GM23248 (cell line): Measurements from ENCODE around the gene CNTLN. TPM values are rescaled to one million over a fixed set of nuclear protein-coding genes. Genes with fewer than 3 reads are reported as not detected.
A peak's percentile ranks its signal among the peaks of the same experiment; 100 is the strongest.

Experiments
- DNase-seq: peaks from one replicate; pipeline ENCODE4 v3.0.0-alpha.2; 2015
- H2AFZ ChIP-seq: fragments of 200-600 bp; sonication (generic); 2 replicates; pipeline ENCODE4 v1.6.1; 2016; ENCODE audit warnings: antibody characterized with exemption
- H3F3A ChIP-seq: fragments of 200-600 bp; sonication (generic); 2 replicates; pipeline ENCODE4 v1.6.1; 2016; ENCODE audit warnings: mild to moderate bottlenecking, antibody characterized with exemption, mixed run types; ENCODE audit not compliant: insufficient read depth
- H3K27ac ChIP-seq: fragments of 200-600 bp; sonication (generic); 2 replicates; pipeline ENCODE4 v1.5.1; 2016; ENCODE audit warnings: mild to moderate bottlenecking
- H3K27me3 ChIP-seq: fragments of 200-600 bp; sonication (generic); replicated peaks from 2 replicates; pipeline ENCODE4 v1.6.1; 2016; ENCODE audit warnings: mild to moderate bottlenecking; ENCODE audit not compliant: insufficient read depth
- H3K36me3 ChIP-seq: fragments of 200-600 bp; sonication (generic); 2 replicates; pipeline ENCODE4 v1.6.1; 2016; ENCODE audit warnings: low read depth, mild to moderate bottlenecking
- H3K4me1 ChIP-seq: fragments of 200-600 bp; sonication (generic); 2 replicates; pipeline ENCODE4 v1.6.1; 2016; ENCODE audit warnings: mild to moderate bottlenecking; ENCODE audit not compliant: insufficient read depth
- H3K4me2 ChIP-seq: fragments of 200-600 bp; sonication (generic); one replicate; pipeline ENCODE4 v1.6.1; 2016; ENCODE audit warnings: mild to moderate bottlenecking; ENCODE audit not compliant: unreplicated experiment
- H3K4me3 ChIP-seq: fragments of 200-600 bp; sonication (generic); 2 replicates; pipeline ENCODE4 v1.5.1; 2016; ENCODE audit warnings: mild to moderate bottlenecking
- H3K79me2 ChIP-seq: fragments of 200-600 bp; sonication (generic); 2 replicates; pipeline ENCODE4 v1.6.1; 2016; ENCODE audit warnings: mild to moderate bottlenecking; ENCODE audit not compliant: insufficient read depth
- H3K9ac ChIP-seq: fragments of 200-600 bp; sonication (generic); 2 replicates; pipeline ENCODE4 v1.6.1; 2016; ENCODE audit warnings: mild to moderate bottlenecking
- H3K9me2 ChIP-seq: fragments of 200-600 bp; sonication (generic); 2 replicates; pipeline ENCODE4 v1.6.1; 2016; ENCODE audit warnings: mixed run types, mild to moderate bottlenecking, moderate library complexity; ENCODE audit not compliant: insufficient read depth
- H3K9me3 ChIP-seq: fragments of 200-600 bp; sonication (generic); one replicate; pipeline ENCODE4 v1.6.1; 2017; ENCODE audit warnings: low read depth
- H4K20me1 ChIP-seq: fragments of 200-600 bp; sonication (generic); 2 replicates; pipeline ENCODE4 v1.6.0; 2016; ENCODE audit not compliant: insufficient read depth
- EZH2 ChIP-seq: fragments of 200-600 bp; sonication (generic); IDR thresholded peaks from 2 replicates; pipeline ENCODE4 v1.6.1; 2018; ENCODE audit warnings: antibody characterized with exemption, mild to moderate bottlenecking; ENCODE audit not compliant: insufficient read depth, poor library complexity, severe bottlenecking
- EZH2phosphoT487 ChIP-seq: fragments of 200-600 bp; sonication (generic); IDR thresholded peaks from 2 replicates; pipeline ENCODE4 v1.6.1; 2018; ENCODE audit warnings: antibody characterized with exemption, moderate library complexity, mild to moderate bottlenecking, low read depth; ENCODE audit not compliant: insufficient read depth
- WGBS, 2 experiments: methylation state at CpG; one replicate each; pipeline ENCODE4 v1.1.6; 2015 to 2017; ENCODE audit warnings: low lambda C conversion rate in 2 of 2, low coverage in 1 of 2; ENCODE audit errors: missing lambda C conversion rate in 2 of 2; 5-methylcytosine and 5-hydroxymethylcytosine counted together
- in situ Hi-C: fragments of 300-500 bp; cut with MboI; formaldehyde crosslinking; loops from 2 replicates; pipeline ENCODE4 v1.15.0; 2020
- polyA plus RNA-seq: library from polyadenylated mRNA; unstranded; fragments of >200 nt; fragmentation: Nextera tagmentation; extraction: Ambion mirVana; gene quantifications from 2 replicates; pipeline ENCODE4 v1.2.1, GENCODE V29; 2016
- total RNA-seq: library from RNA; depleted of rRNA; stranded (reverse); fragments of >200 nt; shearing (Covaris generic); gene quantifications from 2 replicates; pipeline ENCODE4 v1.2.3, GENCODE V29; 2014

CNTLN gene
- total and polyA plus RNA-seq, 2 experiments from 2014 or later, result 4.8 to 7.2 TPM

DNA sequence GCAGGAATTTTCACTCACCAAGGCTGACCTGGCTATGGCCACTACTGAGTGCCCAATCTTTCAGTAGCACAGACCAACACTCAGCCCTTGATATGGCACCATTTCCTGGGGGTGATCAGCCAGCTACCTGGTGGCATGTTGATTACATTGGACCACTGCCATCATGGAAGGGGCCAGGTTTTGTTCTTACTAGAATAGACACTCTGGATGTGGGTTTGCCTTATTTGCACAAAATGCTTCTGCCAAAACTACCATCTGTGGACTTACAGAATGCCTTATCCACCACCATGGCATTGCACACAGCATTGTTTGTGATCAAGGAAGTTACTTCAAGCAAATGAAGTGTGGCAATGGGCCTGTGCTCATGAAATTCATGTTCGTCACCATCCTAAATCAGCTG lies 374.3 kb downstream of the CNTLN start:
- 82 to 100% methylated on average over 1 of the region's 1 CpG for WGBS, 2 experiments
- in situ Hi-C loops, result no loop called here
- Histone ChIP-seq H3K27me3 (no peaks in the 10 kb centered on the region), H3K9me3 (no peaks in the 10 kb centered on the region), H3K4me1 (no peaks in the 10 kb centered on the region; the same call in 1 of the 2 replicates), H3K27ac (no peak overlapping the region), H3K9me2 (no peaks in the 10 kb centered on the region), H2AFZ (no peak overlapping the region), H4K20me1 (no peaks in the 10 kb centered on the region), H3F3A (no peaks in the 10 kb centered on the region), H3K4me3 (no peak overlapping the region), H3K79me2 (no peaks in the 10 kb centered on the region), H3K4me2 (no peak overlapping the region), H3K36me3 (no peaks in the 10 kb centered on the region), H3K9ac (no peak overlapping the region)
- no peak for DNase-seq
- TF ChIP-seq EZH2, result no peak
- no peak for TF ChIP-seq EZH2phosphoT487

DNA sequence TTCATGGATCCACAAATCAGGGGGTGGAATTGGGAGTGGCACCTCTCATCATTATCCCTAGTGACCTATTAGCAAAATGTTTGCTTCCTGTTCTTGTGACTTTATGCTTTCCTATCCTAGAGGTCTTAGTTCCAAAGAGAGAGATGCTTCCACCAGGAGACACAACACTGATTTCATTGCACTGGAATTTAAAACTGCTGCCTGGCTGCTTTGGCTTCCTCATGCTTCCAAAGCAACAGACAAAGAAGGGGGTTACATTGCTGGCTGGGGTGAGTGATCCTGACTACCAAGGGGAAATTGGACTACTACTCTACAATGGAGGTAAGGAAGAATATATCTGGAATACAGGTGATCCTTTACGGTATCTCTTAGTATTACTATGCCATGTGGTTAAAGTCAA lies 374.9 kb downstream of the CNTLN start:
- in situ Hi-C loops, result no loop called here
- WGBS, 2 experiments, result 92 to 100% methylated on average over 1 of the region's 1 CpG

DNA sequence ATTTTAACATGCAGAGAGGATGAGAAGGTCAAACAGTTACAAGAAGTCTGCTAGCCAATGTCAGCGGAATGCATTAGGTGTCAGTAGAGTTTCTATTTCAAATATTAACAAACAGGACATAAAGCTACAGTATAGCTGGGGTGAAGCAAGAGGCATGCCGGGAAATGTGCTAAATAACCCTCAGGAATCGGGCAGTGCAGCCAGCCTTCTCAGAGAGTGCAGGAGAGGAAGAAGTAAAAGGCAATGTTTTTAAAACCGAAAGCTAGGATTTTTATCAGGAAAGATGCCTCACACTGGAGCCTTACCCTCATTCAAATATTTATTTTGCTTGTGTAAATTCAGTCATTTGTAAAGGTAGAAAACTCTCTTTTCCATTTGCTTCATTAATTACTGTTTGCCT lies 384.9 kb downstream of the CNTLN start:
- Histone ChIP-seq H3K9me2 (no peaks in the 10 kb centered on the region), H4K20me1 (no peaks in the 10 kb centered on the region), H3K4me3 (no peak overlapping the region), H3K27ac (no peak overlapping the region), H3K4me2 (no peak overlapping the region), H3K79me2 (no peaks in the 10 kb centered on the region), H3K9ac (no peak overlapping the region), H2AFZ (peak overlapping the region; percentile 48), H3K9me3 (no peaks in the 10 kb centered on the region), H3K4me1 (no peaks in the 10 kb centered on the region), H3F3A (no peaks in the 10 kb centered on the region), H3K36me3 (no peaks in the 10 kb centered on the region), H3K27me3 (no peaks in the 10 kb centered on the region)
- peak; percentile 15 for DNase-seq
- in situ Hi-C loops, result no loop called here
- 28 to 32% methylated on average over 4 of the region's 4 CpGs for WGBS, 2 experiments
- TF ChIP-seq EZH2phosphoT487 (no peak), EZH2 (no peak)

More for the DNA sequence above, 374.9 kb downstream of the CNTLN start:
- no peak overlapping the region for H3K27ac ChIP-seq
- H3K27me3 ChIP-seq, result no peaks in the 10 kb centered on the region
- TF ChIP-seq EZH2phosphoT487, result no peak
- no peak for TF ChIP-seq EZH2
- no peaks in the 10 kb centered on the region for H4K20me1 ChIP-seq
- no peak overlapping the region for H3K4me2 ChIP-seq
- H3K4me1 ChIP-seq, result no peaks in the 10 kb centered on the region; the same call in 1 of the 2 replicates
- DNase-seq, result peak; percentile 28
- no peaks in the 10 kb centered on the region for H3F3A ChIP-seq
- no peaks in the 10 kb centered on the region for H3K36me3 ChIP-seq
- H3K79me2 ChIP-seq, result no peaks in the 10 kb centered on the region
- no peak overlapping the region for H3K4me3 ChIP-seq
- H2AFZ ChIP-seq, result no peak overlapping the region
- H3K9me3 ChIP-seq, result no peaks in the 10 kb centered on the region
- no peaks in the 10 kb centered on the region for H3K9me2 ChIP-seq
- H3K9ac ChIP-seq, result no peak overlapping the region

DNA sequence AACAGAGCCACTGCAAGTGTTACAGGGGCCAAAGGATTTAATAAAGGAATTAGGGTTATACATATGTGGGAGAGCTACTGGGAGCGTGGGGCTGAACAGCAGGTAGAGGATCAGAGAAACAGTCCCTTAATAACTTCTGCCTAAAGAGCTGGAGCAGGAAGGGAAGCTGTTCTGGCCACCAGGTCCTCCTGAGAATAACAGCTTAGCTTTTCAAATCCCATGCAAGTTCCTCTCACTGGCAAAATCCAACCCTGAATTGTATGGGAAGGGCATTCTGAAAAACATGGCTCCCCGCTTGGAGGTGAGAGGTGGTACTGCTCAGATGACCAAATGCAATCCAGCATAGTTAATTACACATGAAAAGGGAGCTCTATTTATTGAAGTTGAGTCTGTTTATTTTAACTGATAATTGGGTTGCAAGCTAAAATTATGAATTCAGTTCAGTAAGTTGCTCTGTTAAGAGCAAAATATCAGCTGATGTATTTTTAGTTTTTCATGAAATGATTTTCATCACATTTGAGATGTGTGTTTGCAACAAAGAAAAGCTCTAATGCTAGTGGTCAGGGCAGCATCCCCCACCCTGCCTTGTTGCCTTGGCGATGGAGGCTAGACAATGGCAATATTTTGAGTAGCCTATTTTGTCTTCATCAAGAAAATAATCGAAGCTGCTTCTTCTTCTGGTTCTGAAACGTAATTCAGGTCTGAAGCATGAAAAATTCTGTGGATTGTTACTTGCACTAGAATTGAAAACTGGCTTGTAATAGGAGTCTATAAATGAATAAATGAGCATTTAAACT lies 385.6 kb downstream of the CNTLN start:
- TF ChIP-seq EZH2 (no peak), EZH2phosphoT487 (no peak)
- WGBS, 2 experiments, result 70 to 71% methylated on average over 5 of the region's 5 CpGs
- H3K4me3 ChIP-seq, result no peak overlapping the region

More for the DNA sequence above, 385.6 kb downstream of the CNTLN start:
- H3F3A ChIP-seq, result no peaks in the 10 kb centered on the region
- peak overlapping the region; percentile 48 for H2AFZ ChIP-seq
- H3K27ac ChIP-seq, result no peak overlapping the region
- H3K4me2 ChIP-seq, result no peak overlapping the region
- H3K9me3 ChIP-seq, result no peaks in the 10 kb centered on the region
- H3K27me3 ChIP-seq, result no peaks in the 10 kb centered on the region
- H3K79me2 ChIP-seq, result no peaks in the 10 kb centered on the region
- in situ Hi-C loops, result no loop called here
- no peaks in the 10 kb centered on the region for H3K9me2 ChIP-seq
- H3K9ac ChIP-seq, result no peak overlapping the region
- H3K36me3 ChIP-seq, result no peaks in the 10 kb centered on the region
- no peak for DNase-seq
- no peaks in the 10 kb centered on the region for H4K20me1 ChIP-seq
- no peaks in the 10 kb centered on the region for H3K4me1 ChIP-seq
